HL-60/S4 treated with phorbol 12-myristate 13-acetate at 8.2 ng/mL for 4 days and 3 days (cell line): ENCODE results near the gene FAM72C.
"Not testable (repeated sequence)": the region's sequence is repeated elsewhere in the genome, so short reads cannot be mapped to it uniquely, and the experiment has no call there.

Experiments
- in situ Hi-C: fragments of 300-500 bp; cut with MboI; formaldehyde crosslinking; loops from 2 replicates; pipeline ENCODE4 v1.15.0; 2022; ENCODE audit warnings: low sequenced_read_pairs

The FAM72C gene

DNA sequence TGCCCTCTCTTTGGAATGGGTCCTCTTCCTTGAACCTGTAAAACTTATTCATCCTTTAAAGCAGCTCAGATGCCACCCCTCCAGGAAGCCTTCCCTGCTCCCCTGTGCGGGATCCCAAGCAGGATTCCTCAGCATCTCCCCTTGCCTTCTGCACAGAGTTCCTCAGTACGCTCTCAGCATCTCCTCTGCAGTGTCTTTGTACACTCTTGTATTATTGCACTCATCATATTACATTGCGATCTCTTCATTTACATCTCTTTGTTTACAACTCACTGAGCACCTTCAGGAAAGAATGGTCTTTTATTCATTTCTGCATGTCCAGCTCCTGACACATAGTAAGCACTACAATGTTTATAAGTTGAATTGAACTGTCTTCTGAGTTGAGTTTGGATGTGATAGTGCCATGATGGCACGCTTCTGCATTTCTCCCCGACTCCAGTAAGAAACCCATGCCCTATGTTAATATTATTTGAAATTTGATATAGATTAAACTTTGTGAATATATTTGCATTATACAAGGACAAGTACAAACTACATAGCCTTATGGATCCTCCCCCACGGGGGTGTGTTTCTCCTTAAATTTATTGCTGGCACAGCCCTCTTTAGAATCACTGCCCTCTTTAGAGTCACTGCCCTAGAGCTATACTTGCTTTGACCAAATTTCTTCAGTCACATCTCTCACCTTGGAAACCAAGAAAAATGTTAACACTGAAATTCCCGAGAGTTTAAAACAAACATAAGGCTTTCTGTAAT lies 13.1 kb upstream of the FAM72C start:
- in situ Hi-C loops = not testable (repeated sequence)

- in situ Hi-C loops = not testable (repeated sequence)
Observed at GRCh38 chr1:143974416-143974815, 2.6 kb upstream of the FAM72C start.

GRCh38 chr1:143973876-143974414 lies 2.2 kb upstream of the FAM72C start:
- in situ Hi-C loops = not testable (repeated sequence)

GRCh38 chr1:143972753-143973326 lies 1.1 kb upstream of the FAM72C start:
- in situ Hi-C loops = not testable (repeated sequence)

DNA sequence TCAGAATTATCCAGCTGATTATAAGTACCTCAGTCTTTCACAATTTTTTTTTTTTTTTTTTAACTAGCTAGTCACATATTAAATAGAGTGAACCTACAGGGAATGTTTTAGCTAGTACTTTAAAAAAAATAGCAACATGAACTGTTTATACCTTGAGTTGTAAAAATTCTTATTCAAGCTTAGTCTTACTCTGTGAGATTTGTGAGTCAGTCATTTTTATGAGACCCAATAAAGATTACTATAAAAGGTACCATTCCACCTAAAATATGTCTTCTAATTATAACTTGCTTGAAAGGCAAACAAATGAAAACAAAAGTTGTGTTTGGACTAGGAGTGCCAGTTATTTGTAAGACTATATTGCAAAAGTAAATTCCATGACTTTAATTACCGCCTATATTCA lies 5.9 kb downstream of the FAM72C start:
- in situ Hi-C loops = not testable (repeated sequence)

DNA sequence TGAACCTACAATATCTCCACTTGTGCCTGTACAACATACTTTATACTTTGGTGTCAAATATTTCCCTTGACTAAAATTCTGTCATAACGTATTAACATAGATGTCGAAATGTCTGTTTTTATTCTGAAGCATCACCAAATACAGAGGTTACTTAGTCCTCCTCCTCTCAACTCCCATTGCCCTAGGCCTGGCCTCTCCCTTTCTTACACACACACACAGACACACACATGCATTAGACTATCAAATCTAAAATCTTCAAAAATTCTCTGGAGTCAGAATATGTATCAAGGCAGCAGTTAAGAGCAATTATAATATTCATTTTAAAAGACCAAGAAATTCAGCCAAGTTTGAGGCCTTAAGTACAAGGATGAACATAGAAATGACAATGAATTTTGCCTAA lies 7.5 kb downstream of the FAM72C start:
- in situ Hi-C loops = not testable (repeated sequence)

DNA sequence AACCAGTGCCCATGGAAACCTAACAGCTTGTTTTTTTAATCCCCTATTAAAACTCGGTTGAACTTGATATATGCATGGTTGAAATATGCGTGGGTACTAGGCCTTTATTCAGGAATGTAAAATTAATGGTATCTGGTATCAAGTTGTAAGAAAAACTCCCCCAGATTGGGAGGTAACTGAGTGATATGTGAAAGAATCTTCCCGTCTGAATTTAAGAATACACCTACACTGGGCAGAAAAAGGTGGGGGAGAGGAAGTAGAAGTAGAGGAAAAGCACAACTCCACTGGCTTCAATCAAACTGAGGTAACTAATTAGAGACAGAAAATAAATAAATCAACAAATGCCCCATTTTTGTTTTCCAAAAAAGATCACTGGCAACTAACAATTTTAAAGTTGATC lies 15.9 kb downstream of the FAM72C start:
- in situ Hi-C loops = not testable (repeated sequence)

- in situ Hi-C loops = not testable (repeated sequence)
Observed at GRCh38 chr1:143952913-143953312, 18.9 kb downstream of the FAM72C start.

DNA sequence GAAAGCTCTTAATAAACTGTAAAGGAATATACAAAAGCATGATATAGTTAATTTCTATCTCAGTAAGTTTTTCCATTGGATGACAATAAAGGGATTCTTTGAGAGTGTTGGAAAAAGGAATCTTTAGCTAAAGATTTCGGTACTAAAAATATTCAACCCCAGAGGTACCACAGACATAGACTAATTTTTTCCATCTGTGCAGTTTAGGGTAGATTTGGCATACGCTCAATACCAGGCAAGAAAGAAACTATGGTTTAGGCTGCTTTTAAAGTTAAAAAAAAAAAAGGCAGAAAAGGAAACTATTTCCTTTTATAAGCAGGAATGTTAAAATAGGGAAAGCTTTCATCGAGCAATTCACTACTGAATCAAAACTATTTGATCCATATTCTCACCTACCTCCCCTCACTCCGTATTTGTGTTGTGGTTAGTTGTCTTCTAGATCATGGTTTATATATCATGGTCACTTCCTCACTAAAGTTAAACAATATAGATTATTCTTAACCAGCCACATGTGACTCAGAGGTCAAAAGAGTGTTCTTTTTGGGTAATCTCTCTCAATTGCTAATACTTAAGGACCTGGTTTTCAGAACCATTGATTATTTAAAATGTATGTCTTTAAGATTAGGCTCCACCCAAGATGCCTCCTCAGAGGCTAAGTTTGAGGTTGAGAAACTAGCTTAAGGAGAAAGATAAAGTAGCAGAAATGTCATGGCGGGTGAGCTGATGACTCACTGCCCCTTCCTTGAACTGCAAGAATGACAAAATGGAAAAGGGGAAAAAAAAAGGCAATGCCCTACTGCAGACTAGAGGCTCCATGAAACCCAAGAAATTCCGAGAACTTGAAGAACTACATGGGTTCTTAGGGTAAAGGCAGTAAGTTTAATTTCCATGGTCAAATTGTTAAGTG lies 20.0 kb downstream of the FAM72C start:
- in situ Hi-C loops = not testable (repeated sequence)

GRCh38 chr1:143947749-143948148 lies 24.0 kb downstream of the FAM72C start:
- in situ Hi-C loops = not testable (repeated sequence)

DNA sequence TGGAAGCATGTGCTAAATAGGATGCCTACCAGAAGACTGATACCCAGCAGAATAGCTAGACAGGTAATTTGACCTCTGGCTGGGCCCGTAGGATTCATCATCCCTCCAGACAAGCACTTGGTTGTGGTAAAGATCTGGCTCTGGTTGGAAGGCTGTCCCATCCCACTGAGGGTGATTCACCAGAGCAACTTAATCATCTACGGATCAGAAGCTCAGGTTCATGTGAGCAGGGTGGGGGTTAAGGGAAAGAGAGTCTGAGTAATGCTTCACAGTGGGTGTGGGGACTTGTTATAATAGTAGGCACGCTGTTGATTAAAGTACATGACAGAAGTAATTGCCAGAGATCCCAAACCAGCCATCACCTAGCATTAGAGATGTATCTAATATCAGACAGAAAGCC lies 26.5 kb downstream of the FAM72C start:
- in situ Hi-C loops = not testable (repeated sequence)

- in situ Hi-C loops = not testable (repeated sequence)
Observed at GRCh38 chr1:143944576-143945240, 27.1 kb downstream of the FAM72C start.

- in situ Hi-C loops = not testable (repeated sequence)
Observed at GRCh38 chr1:143943319-143943978, 28.3 kb downstream of the FAM72C start.

DNA sequence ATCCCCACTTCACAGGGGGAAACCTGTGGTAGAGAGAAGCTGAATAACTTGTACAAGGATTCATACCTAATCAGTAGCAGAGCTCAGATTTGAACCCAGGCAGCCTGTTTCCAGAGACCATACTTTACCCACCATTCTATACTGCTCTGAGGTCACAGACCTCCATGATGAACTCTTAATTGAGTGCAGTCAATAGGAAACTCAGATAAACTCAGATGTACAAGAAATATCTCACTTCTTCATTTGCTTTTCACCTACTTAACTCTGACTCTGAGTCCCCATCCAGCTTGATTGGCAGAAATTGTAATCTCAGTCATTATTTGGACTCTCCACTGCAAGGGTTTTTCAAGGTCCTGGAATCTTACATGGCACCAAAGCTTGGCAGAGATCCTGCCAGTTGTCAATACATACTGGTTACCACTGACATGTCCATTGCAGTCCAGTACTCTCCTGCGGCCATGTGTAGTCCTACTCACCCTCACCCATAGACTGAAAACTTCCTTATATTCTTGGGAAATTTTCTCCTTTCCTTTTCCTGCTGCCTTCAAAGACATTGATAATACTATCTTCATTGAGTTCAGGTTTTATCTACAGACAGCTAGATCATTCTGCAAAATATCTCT lies 29.4 kb downstream of the FAM72C start:
- in situ Hi-C loops = not testable (repeated sequence)

GRCh38 chr1:143939666-143940065 lies 32.1 kb downstream of the FAM72C start:
- in situ Hi-C loops = not testable (repeated sequence)

DNA sequence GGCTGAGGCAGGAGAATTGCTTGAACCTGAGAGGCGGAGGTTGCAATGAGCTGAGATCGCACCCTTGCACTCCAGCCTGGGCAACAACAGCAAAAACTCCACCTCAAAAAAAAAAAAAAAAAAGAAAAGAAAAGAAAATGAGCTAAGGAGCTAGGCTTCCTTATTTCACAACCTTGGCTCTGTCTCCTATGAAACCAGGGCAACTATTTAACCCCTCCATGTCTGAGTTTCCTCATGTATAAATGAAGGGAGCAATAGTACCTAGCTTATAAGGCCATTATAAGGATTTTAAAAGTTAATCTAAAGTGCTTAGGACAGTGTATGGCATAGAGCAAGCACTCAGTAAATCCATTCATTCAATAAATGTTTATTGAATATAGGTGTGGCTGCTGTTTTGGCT lies 32.9 kb downstream of the FAM72C start:
- in situ Hi-C loops = not testable (repeated sequence)

DNA sequence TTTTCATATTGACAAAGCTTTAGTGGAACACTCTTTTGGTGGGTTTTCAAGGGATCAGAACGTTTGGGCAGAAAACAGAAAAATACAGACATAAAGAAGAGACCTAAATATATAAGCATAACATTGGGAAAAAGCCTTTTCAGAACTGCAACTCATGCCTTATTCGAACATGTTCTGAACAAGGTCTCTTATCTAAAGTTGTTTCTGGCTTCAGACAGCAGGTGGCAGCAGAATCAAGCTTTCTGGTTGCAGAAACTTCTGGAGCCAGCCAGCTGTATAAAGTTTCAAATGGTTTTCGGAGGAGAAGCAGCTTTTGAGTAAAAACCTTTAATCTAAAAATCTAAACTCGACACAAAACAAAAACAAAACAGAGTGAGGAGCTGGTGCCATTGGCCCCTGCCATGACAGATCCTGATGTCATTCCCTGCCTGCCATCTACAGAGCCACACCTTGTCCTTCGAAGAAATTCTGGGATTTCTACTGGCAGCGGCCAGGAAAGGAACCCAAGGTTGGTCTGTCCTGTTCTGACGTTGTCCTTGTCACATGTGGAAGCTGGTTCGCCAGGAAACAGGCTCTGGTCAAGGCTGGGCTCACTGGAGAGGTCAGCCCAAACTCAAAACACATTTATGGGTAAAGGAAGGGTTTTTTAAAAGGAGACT lies 35.2 kb downstream of the FAM72C start:
- in situ Hi-C loops = not testable (repeated sequence)

GRCh38 chr1:143919127-143919526 lies 52.7 kb downstream of the FAM72C start:
- in situ Hi-C loops = not testable (repeated sequence)

GRCh38 chr1:143918552-143918951 lies 53.2 kb downstream of the FAM72C start:
- in situ Hi-C loops = not testable (repeated sequence)
